ENCODE data around the gene STK39.

STK39 gene

GRCh38 chr2:168035458-168035857 is 211.9 kb downstream of the STK39 start:
- no peak for DNase-seq (ENCODE audit: low spot score)
- no peak for TF ChIP-seq CTCF (IDR thresholded peaks at IDR 0.05; ENCODE audit: extremely low read depth, missing control alignments)

- no peak for DNase-seq (ENCODE audit: low spot score)
- TF ChIP-seq CTCF (IDR thresholded peaks at IDR 0.05; ENCODE audit: extremely low read depth, missing control alignments), result no peak
Measured at GRCh38 chr2:168034616-168035015, 212.8 kb downstream of the STK39 start.

GRCh38 chr2:168033966-168034365 is 213.4 kb downstream of the STK39 start:
- no peak for TF ChIP-seq CTCF (IDR thresholded peaks at IDR 0.05; ENCODE audit: extremely low read depth, missing control alignments)
- DNase-seq (ENCODE audit: low spot score), result no peak

GRCh38 chr2:168032091-168032490 is 215.3 kb downstream of the STK39 start:
- no peak for DNase-seq (ENCODE audit: low spot score)
- no peak for TF ChIP-seq CTCF (IDR thresholded peaks at IDR 0.05; ENCODE audit: extremely low read depth, missing control alignments)

GRCh38 chr2:168030862-168031624 is 216.4 kb downstream of the STK39 start:
- no peak for DNase-seq (ENCODE audit: low spot score)
- TF ChIP-seq CTCF (IDR thresholded peaks at IDR 0.05; ENCODE audit: extremely low read depth, missing control alignments), result no peak

GRCh38 chr2:168029071-168029470 is 218.3 kb downstream of the STK39 start:
- no peak for DNase-seq (ENCODE audit: low spot score)
- TF ChIP-seq CTCF (IDR thresholded peaks at IDR 0.05; ENCODE audit: extremely low read depth, missing control alignments), result no peak

GRCh38 chr2:168028362-168028761 is 219.0 kb downstream of the STK39 start:
- DNase-seq (ENCODE audit: low spot score), result no peak
- no peak for TF ChIP-seq CTCF (IDR thresholded peaks at IDR 0.05; ENCODE audit: extremely low read depth, missing control alignments)

All from GM20000 (cell line).